H9 (cell line): ENCODE data around the gene DPH7. TPM values are rescaled to one million over a fixed set of nuclear protein-coding genes. Genes with fewer than 3 reads are reported as not detected.

Experiments used
- DNase-seq: peaks from one replicate; pipeline ENCODE4 v3.0.0-alpha.2; 2017
- H2AFZ ChIP-seq: one replicate; pipeline ENCODE4 v1.6.1; 2013; ENCODE audit warnings: mild to moderate bottlenecking, low read length, control low read depth, moderate library complexity
- H2AK5ac ChIP-seq: 2 replicates; pipeline ENCODE4 v1.6.1; 2013; ENCODE audit warnings: low read length, control low read depth, mixed read lengths; ENCODE audit not compliant: insufficient read length
- H2BK120ac ChIP-seq: one replicate; pipeline ENCODE4 v1.6.1; 2013; ENCODE audit warnings: low read depth, mild to moderate bottlenecking, low read length, control low read depth, inconsistent platforms; ENCODE audit not compliant: poor library complexity, severe bottlenecking
- H2BK12ac ChIP-seq: 2 replicates; pipeline ENCODE4 v1.6.1; 2013; ENCODE audit warnings: low read length, control low read depth, mixed read lengths, low read depth; ENCODE audit not compliant: insufficient read length
- H2BK15ac ChIP-seq: 2 replicates; pipeline ENCODE4 v1.6.1; 2013; ENCODE audit warnings: low read depth, low read length, control low read depth
- H2BK20ac ChIP-seq: one replicate; pipeline ENCODE4 v1.6.1; 2013; ENCODE audit warnings: low read depth, mild to moderate bottlenecking, low read length, control low read depth, inconsistent platforms; ENCODE audit not compliant: poor library complexity, severe bottlenecking
- H2BK5ac ChIP-seq: 2 replicates; pipeline ENCODE4 v1.6.1; 2013; ENCODE audit warnings: low read length, control low read depth, mixed read lengths; ENCODE audit not compliant: insufficient read length
- H3K14ac ChIP-seq: 2 replicates; pipeline ENCODE4 v1.6.1; 2013; ENCODE audit warnings: low read length, control low read depth; ENCODE audit not compliant: insufficient read depth
- H3K18ac ChIP-seq: 2 replicates; pipeline ENCODE4 v1.6.1; 2013; ENCODE audit warnings: low read depth, mild to moderate bottlenecking, mixed read lengths, low read length, control low read depth; ENCODE audit not compliant: insufficient read length
- H3K23ac ChIP-seq: 2 replicates; pipeline ENCODE4 v1.6.1; 2013; ENCODE audit warnings: low read length, control low read depth, mixed read lengths, low read depth; ENCODE audit not compliant: insufficient read length
- H3K23me2 ChIP-seq: 2 replicates; pipeline ENCODE4 v1.6.1; 2013; ENCODE audit warnings: low read depth, mild to moderate bottlenecking, mixed read lengths, low read length, control low read depth; ENCODE audit not compliant: insufficient read length, poor library complexity, severe bottlenecking
- H3K27ac ChIP-seq: 2 replicates; pipeline ENCODE4 v1.5.1; 2013; ENCODE audit warnings: low read length, control low read depth, mixed read lengths, low read depth; ENCODE audit not compliant: insufficient read length
- H3K27me3 ChIP-seq: 2 replicates; pipeline ENCODE4 v1.6.1; 2013; ENCODE audit warnings: low read length, control low read depth, inconsistent platforms; ENCODE audit not compliant: insufficient read depth
- H3K4ac ChIP-seq: 2 replicates; pipeline ENCODE4 v1.6.1; 2013; ENCODE audit warnings: low read depth, mild to moderate bottlenecking, control low read depth, inconsistent platforms, low read length, moderate library complexity
- H3K4me1 ChIP-seq: 2 replicates; pipeline ENCODE4 v1.6.1; 2013; ENCODE audit warnings: low read length, control low read depth, inconsistent platforms; ENCODE audit not compliant: insufficient read depth
- H3K4me2 ChIP-seq: 2 replicates; pipeline ENCODE4 v1.6.1; 2013; ENCODE audit warnings: low read length, control low read depth, mixed read lengths; ENCODE audit not compliant: insufficient read length, insufficient read depth
- H3K56ac ChIP-seq: 2 replicates; pipeline ENCODE4 v1.6.1; 2013; ENCODE audit warnings: low read depth, mild to moderate bottlenecking, mixed read lengths, low read length, control low read depth; ENCODE audit not compliant: insufficient read length
- H3K79me1 ChIP-seq: 2 replicates; pipeline ENCODE4 v1.6.1; 2013; ENCODE audit warnings: low read depth, mild to moderate bottlenecking, moderate library complexity, low read length, control low read depth, inconsistent platforms; ENCODE audit not compliant: insufficient read depth, poor library complexity, severe bottlenecking
- H3K79me2 ChIP-seq: 2 replicates; pipeline ENCODE4 v1.6.1; 2013; ENCODE audit warnings: low read length, control low read depth, inconsistent platforms; ENCODE audit not compliant: insufficient read depth
- H3K9ac ChIP-seq: 2 replicates; pipeline ENCODE4 v1.6.1; 2013; ENCODE audit warnings: low read length, control low read depth, mixed read lengths; ENCODE audit not compliant: insufficient read length; ENCODE audit errors: extremely low read depth
- H3K9me3 ChIP-seq: one replicate; pipeline ENCODE4 v1.6.1; 2013; ENCODE audit warnings: low read depth, low read length, inconsistent platforms; ENCODE audit not compliant: control insufficient read depth
- H3T11ph ChIP-seq: one replicate; pipeline ENCODE4 v1.6.1; 2013; ENCODE audit warnings: mild to moderate bottlenecking, low read length, control low read depth, inconsistent platforms
- H4K20me1 ChIP-seq: one replicate; pipeline ENCODE4 v1.6.1; 2013; ENCODE audit not compliant: control insufficient read depth, insufficient read length, insufficient read depth
- H4K5ac ChIP-seq: 2 replicates; pipeline ENCODE4 v1.6.1; 2013; ENCODE audit warnings: low read depth, mild to moderate bottlenecking, mixed read lengths, low read length, control low read depth; ENCODE audit not compliant: insufficient read length
- H4K8ac ChIP-seq: replicated peaks from 2 replicates; pipeline ENCODE4 v1.6.1; 2013; ENCODE audit warnings: low read length, control low read depth, mixed read lengths, low read depth; ENCODE audit not compliant: insufficient read length
- H4K91ac ChIP-seq: 2 replicates; pipeline ENCODE4 v1.6.1; 2013; ENCODE audit warnings: low read depth, mild to moderate bottlenecking, moderate library complexity, mixed read lengths, low read length, control low read depth; ENCODE audit not compliant: insufficient read length
- H3K27ac Mint-ChIP-seq, 3 experiments: 2 replicates in 2 of 3; 3 replicates in 1 of 3; pipeline ENCODE4 v1.8.0; 2020 to 2021; ENCODE audit warnings: mixed read lengths in 3 of 3, mild to moderate bottlenecking in 1 of 3, moderate library complexity in 1 of 3
- H3K27me3 Mint-ChIP-seq: 2 replicates; pipeline ENCODE4 v1.8.0; 2021; ENCODE audit warnings: low read depth, mild to moderate bottlenecking, moderate library complexity, mixed read lengths
- H3K36me3 Mint-ChIP-seq, 3 experiments: 2 replicates in 2 of 3; 3 replicates in 1 of 3; pipeline ENCODE4 v1.8.0; 2020 to 2021; ENCODE audit warnings: low read depth in 3 of 3, mixed read lengths in 3 of 3; ENCODE audit not compliant: insufficient read depth in 1 of 3
- H3K4me1 Mint-ChIP-seq, 2 experiments: 2 replicates each; pipeline ENCODE4 v1.8.0; 2020; ENCODE audit warnings: mixed read lengths in 2 of 2
- H3K4me3 Mint-ChIP-seq, 2 experiments: 2 replicates in 1 of 2; 3 replicates in 1 of 2; pipeline ENCODE4 v1.8.0; 2020 to 2021; ENCODE audit warnings: mild to moderate bottlenecking in 2 of 2, mixed read lengths in 2 of 2, moderate library complexity in 1 of 2
- H3K9me3 Mint-ChIP-seq, 2 experiments: 2 replicates in 1 of 2; 3 replicates in 1 of 2; pipeline ENCODE4 v1.8.0; 2020; ENCODE audit warnings: mild to moderate bottlenecking in 2 of 2, mixed read lengths in 2 of 2, moderate library complexity in 1 of 2
- CTCF ChIP-seq: fragments of 200-600 bp; sonication (generic); conservative IDR thresholded peaks from 3 replicates; pipeline ENCODE4 v1.8.0; 2021; ENCODE audit warnings: antibody characterized with exemption, mild to moderate bottlenecking
- WGBS: extraction: QIAGEN DNeasy Blood & Tissue Kit; methylation state at CpG from one replicate; pipeline ENCODE4 v1.1.7; 2013; ENCODE audit warnings: missing lambda C conversion rate, low lambda C conversion rate, mixed read lengths; ENCODE audit not compliant: insufficient read length; ENCODE audit errors: extremely low coverage; 5-methylcytosine and 5-hydroxymethylcytosine counted together
- total RNA-seq: library from RNA; stranded (reverse); gene quantifications from 2 replicates; pipeline ENCODE4 v1.2.1, GENCODE V29; 2021

Gene DPH7
- total RNA-seq, 1 experiment from 2014 or later: 51.3 TPM

GRCh38 chr9:137570566-137570965, 8.2 kb downstream of the DPH7 start:
- H3K27me3 Mint-ChIP-seq: no peaks in the 10 kb centered on the region
- no peak overlapping the region for H2BK120ac ChIP-seq
- H3K14ac ChIP-seq: no peak overlapping the region
- H3K4me2 ChIP-seq: no peak overlapping the region
- H3K79me1 ChIP-seq: peaks cover 9% of the 10 kb centered on the region
- H3K23ac ChIP-seq: no peak overlapping the region
- no peak overlapping the region for H3K56ac ChIP-seq
- peaks cover 41 to 50% (median 45%) of the 10 kb centered on the region in 3 experiments for H3K36me3 Mint-ChIP-seq
- peak overlapping the region in 2 of 3 experiments; percentile 63 to 74; a peak in 3 of 7 replicates for H3K27ac Mint-ChIP-seq
- H2AK5ac ChIP-seq: no peak overlapping the region
- no peaks in the 10 kb centered on the region for H3K4me1 ChIP-seq
- no peak overlapping the region for H4K8ac ChIP-seq
- no peaks in the 10 kb centered on the region for H4K20me1 ChIP-seq
- WGBS: no CpG with 5 or more reads among the region's 3 CpGs
- H4K91ac ChIP-seq: no peak overlapping the region
- H3K27ac ChIP-seq: no peak overlapping the region
- H3K4me1 Mint-ChIP-seq: no peaks in the 10 kb centered on the region
- no peak overlapping the region for H3K9ac ChIP-seq
- no peak overlapping the region for H2BK15ac ChIP-seq
- no peak for TF ChIP-seq CTCF
- no peaks in the 10 kb centered on the region for H3K9me3 Mint-ChIP-seq
- H3K9me3 ChIP-seq: no peaks in the 10 kb centered on the region
- H3K4me3 Mint-ChIP-seq: no peak overlapping the region
- H3K23me2 ChIP-seq: no peaks in the 10 kb centered on the region
- no peaks in the 10 kb centered on the region for H3K27me3 ChIP-seq
- H2BK5ac ChIP-seq: no peak overlapping the region
- no peak overlapping the region for H3T11ph ChIP-seq
- DNase-seq: no peak
- H3K18ac ChIP-seq: no peak overlapping the region
- no peak overlapping the region for H2AFZ ChIP-seq
- H4K5ac ChIP-seq: peak overlapping the region; percentile 34
- H2BK20ac ChIP-seq: no peak overlapping the region
- H3K4ac ChIP-seq: no peak overlapping the region
- H3K79me2 ChIP-seq: no peaks in the 10 kb centered on the region; the same call in 1 of the 2 replicates
- no peak overlapping the region for H2BK12ac ChIP-seq
